Measurements from ENCODE around the gene UBA52.

Gene UBA52

DNA sequence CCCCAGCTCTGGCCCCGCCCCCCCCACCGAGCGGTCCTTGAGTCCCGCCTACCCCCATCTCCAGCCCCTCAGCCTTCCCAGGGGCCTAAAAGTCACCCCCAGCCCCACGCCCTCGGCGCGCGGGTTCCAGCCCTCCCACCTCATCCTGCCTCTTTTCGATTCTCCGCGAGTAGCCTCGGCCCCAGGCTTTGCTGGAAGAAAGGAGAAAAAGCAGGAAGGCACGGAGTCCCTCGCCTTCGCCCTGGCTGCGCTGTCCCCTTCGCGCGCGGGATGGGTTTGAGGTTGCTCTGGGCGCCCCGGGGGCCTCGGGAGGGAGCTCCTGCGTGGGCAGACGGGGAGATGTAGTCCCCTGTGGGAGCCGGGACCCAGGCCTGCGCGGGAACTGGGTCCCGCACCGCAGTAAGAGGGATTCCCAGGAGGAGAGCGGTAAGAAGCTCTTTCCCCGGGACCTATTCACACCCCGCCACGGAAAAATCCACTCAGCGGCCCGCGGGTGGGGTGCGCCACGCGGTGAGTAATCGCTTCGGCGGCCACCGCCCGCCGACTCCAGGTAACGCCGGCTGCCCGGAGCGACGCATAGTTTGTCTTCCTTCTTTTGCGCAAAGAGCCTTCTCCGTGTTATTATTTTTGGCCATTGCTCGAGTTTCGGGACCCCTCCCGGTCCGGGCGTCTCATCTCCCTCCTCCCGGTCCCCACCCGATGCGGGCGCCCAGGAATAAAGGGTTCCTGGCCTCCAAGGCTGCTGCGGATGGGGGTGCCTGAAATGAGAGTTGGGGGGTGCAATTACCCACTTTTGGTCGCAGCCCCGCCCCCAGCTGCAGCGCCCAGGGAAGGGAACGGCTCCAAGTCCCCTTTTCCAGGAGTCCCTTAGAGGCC lies 35.8 kb downstream of the UBA52 start:
- peak in 1 of 58 donors; percentile 5 for DNase-seq

DNA sequence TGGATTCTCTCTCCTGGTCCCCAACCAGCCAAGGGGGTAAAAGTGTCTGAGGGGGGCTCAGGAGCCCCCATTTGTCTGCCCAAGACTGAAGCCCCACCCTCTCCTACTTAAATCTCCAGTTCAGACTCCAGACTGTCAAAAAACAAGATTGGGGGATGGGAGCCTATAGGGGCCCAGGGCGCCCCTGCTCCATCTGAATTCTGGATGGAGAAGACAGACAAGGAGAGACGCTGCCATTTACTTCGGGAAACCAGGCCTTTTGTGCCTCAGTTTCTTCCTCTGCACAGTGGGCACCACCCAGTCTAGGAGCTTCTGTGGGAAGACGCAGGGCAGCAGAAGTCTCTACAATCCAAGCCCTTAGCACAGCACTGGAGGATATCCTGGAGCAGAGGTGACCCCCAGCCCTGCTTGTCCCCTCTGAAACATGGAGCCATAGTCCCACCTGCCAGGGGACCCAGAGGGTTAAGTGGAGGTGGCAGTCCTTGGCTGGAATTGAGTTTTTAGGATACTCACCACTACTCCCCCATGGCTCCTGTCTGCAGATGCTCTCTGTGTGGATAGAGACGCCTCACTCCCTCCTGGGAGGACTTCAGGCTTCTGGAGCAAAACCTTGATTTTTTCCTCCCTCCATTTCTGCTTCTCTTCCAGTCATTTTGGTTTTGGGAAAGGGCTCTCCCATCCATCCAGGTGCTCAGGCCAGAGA lies 36.6 kb downstream of the UBA52 start:
- no peak for DNase-seq

DNA sequence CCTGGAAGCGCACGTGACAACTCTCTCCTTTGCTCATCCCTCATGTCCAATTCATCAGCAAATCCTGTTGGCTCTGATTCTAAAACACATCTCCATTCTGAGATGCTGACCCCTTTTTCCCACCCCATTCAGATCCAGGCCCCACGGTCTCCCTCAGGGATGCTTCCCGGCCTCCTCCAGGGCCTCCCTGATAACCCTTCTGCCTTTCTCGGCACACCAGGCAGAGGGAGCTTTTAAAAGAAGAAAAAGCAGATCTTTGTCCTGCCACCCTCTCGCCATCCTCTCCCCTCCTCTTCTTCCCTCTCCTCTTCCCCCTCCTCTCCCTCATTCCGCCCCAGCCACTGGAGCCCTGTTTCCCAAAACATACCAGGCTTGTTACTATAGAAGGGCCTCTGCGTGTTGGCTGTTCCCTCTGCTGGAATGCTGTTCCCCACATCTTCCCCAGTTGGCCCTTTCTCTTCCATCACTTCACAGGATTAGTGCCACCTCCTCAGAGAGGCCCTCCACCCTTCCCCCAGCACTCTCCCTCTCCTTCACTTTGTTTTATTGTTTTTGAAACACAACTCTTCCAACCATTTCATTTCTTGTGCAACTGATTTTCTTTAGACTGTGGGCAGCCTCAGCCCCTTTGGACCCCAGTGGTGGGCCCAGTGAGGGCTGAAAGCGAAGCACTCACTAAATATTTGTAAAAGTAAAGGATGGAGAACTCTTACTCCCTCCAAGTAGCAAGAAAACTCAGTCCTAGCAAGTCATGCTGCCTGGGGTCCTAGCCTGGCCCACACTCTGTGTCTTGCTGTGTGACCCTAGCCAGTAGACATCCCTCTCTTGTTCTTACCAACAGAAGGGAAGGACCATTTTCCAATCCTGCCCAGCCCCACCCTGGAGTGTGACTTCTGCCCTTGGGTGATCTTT lies 37.4 kb downstream of the UBA52 start:
- DNase-seq = no peak

DNA sequence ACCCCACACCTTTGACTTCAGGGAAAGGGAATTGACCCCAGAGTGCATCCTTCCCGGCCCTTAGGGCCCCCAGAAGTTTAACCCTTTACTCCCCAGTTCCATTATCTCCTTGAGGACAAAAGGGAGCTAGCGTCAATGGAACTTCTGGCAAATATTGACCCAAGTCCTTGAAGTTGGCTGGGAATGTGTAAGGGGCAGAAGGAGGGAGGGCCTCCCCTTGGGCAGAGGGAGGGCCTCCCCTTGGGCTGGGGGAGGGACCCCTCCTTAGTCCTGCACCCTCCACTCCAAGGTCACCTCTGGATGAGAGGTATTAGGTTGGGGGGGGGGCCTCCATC lies 38.0 kb downstream of the UBA52 start:
- no peak for DNase-seq

DNA sequence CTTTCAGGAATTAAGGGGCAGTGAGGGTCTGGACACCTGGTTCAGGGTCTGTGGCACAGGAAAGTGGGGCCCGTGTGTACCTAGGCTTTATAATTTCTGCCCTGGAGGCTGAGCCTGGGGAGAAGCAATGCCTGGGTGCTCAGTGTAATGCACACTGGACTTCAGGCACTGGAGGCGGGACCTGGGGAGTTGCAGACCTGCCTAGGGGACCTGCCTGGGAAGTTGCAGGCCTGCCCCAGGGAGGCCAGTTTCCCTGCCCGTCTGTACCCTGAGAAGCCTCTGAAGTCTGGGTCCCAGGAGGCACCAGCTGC lies 38.5 kb downstream of the UBA52 start:
- no peak for DNase-seq

DNA sequence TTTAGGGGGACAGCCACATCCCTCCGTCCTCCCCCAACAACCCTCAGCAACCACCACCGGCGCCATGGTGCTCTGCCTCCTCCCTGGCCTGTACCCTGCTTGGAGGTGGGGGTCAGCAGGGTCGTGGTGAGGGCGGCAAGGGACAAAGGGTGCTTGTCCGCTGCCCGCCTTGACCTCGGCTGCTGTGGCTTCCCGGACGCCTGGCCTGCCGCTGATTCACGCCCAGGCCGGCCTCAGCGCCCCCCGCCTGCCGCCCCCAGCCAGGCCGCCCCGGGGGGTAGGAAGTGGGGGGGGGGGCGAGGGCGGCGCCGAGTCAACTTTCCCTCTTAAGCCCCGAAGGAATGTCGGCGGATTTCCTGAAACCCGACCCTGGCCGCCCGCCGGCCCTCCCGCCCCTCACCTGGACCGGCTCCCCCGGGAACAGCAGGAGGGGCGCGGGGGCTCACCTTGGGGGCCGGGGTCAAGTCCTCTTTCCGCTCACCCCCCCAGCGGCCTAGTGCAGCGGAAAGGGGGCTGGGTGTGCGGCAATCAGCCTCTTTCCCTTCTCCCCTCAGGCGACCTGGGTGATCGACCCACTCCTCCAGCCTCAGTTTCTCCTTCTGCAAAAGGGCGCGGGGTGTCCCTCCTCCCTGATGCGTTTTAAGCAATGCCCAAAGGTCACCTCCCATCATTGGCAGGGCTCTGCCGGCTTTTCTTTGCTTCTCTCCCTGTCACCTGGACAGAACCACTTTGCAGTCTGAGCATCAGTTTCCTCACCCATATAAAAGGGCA lies 39.1 kb downstream of the UBA52 start:
- no peak for DNase-seq

DNA sequence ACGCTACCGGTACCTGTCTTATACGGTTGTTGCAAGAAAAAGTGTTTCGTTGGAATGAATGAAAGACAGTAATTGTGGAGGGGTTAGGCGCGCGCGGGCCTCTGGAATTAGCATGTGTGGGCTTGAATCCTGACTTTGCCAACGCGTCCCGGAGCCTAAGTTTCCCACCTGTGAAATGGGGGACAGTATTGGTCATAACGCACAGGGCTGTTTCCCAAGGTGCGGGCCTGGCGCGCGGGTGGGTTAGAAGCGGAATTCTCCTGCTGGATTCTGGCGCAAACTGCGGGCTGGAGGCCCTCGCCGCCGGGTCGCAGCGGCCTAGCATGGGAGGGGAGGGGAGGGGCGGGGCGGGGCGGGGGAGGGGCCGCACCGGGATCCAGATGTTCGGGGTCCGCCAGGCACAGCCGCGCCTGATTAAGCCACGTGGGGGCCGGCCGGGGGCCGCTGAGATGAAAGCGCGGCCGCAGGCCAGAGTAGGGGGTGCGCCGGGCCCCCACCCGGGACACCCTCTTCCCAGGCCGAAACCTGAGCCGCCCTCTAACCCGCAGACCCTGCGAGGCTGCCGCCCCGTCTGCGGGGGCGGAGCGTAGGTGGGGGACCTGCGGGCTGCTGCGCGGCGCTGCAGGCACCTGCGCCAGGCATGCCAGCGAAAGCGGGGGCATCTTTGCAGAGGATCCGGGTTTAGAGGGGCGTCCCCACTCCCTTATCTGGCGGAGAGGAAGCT lies 39.8 kb downstream of the UBA52 start:
- DNase-seq = no peak

DNA sequence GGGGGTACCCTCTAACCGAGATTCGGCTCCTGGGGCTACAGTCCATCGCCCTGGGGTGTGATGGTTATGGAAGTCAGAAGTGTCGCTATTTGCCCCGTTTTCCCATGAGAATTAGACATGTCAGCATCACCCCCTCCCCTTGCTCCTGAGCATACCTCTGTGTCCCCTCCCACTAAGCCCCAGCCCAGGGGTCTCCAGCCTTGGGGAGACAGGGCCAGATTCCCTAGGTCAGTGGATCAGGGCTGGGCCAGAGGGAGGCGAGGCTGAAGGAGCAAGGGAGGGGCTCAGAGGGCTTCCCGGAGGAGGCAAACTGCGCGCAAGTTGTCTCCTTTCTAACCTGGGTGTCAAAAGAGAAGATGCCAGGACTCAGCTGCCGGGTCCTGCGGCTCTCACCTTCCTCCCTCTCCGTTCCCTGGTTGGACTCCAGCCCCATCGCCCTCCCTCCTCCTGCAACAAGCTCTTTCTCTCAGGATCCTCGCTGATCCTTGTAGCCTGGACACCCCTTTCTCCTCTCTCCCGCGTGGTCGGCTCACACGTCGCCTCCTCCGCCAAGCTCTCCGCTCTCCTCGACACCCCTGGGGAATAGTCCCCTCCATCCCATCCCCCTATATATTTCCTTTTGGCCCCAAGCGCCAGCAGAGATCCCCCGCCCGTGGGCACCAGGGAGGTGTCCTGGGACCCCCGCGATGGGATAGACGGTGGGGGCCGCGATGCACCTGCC lies 40.6 kb downstream of the UBA52 start:
- DNase-seq = peak in 4 of 58 donors; percentile 30 to 67 (median 45)

DNA sequence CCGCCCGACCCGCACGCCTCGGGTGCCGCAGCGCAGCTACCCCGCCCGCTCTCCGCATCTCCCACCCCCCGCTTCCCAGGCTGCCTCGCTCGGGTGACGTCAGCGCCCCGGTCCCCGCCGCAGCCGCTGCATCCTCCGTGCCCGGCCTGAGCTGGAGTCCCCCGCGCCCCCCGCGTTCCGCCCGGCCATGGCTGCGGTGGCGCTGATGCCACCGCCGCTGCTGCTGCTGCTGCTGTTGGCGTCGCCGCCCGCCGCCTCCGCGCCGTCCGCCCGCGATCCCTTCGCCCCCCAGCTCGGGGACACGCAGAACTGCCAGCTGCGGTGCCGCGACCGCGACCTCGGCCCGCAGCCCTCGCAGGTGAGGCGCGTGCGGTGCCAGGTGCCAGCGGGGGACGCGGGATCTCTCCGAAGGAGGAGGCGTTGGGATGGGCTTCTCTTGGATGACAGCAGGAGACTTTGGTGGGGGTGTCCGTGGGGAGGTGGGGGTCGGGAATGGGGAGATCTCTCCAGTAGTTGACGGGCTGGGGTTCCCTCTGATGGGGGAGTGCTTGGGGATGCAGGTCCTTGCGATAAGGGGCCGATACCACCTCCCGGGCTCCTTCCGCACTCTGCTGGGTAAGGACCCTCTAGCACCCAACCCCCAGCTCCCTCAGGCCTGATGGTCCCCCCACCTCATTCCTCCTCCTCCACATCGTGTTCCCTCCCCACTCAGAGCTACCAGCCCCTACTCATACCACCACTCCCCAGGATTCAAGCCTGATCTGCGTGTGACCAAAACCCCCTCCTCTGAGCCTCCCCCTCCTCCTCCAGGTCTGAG lies 41.3 kb downstream of the UBA52 start, which contains the start of gene TMEM59L:
TSS of gene TMEM59L (plus strand) at position 99 of the 817 bp plus-strand sequence. CDS start at position 188, 89 bp downstream.
- peak in 52 of 58 donors; percentile 13 to 81 (median 47) for DNase-seq

DNA sequence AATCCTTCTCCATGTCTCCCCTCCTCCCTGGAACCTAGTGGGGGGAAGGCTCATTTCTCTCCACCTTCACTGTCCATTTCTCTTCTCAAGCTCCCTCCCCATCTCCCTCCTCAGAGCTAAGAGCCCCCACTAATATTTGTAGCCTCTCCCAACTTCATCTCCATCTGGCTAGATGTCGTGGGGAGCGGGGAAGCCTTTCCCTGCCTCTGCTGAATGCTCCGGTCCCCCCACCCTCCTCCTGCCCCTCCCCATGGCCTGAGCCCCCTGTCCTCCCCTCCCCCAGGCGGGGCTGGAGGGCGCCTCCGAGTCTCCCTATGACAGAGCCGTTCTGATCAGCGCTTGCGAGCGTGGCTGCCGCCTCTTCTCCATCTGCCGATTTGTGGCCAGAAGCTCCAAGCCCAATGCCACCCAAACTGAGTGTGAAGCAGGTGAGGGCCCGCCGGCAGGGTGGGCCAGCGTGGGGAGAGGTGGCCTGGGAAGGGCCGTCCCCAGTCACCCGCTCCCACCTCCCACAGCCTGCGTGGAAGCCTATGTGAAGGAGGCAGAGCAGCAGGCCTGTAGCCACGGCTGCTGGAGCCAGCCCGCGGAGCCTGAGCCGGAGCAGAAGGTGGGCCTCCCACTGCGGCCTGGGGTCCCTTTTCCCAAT lies 42.1 kb downstream of the UBA52 start:
- peak in 5 of 58 donors; percentile 9 to 29 (median 27) for DNase-seq

DNA sequence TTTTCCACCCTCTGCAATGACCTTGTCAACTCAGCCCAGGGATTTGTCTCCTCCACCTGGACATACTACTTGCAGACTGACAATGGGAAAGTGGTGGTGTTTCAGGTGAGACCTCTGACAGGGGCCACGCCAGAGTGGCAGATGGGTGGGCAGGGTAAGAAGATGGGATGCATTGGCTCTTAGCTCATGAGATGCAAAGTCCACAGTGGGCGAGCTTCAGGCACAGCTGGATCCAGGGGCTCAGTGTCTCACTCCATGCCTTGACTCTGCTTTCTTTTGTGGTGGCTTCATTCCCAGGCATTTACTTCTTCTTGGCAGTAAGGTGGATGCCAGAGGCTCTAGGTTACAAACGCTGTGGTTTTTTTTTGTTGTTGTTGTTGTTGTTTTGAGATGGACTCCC lies 44.4 kb downstream of the UBA52 start:
- DNase-seq = no peak

DNA sequence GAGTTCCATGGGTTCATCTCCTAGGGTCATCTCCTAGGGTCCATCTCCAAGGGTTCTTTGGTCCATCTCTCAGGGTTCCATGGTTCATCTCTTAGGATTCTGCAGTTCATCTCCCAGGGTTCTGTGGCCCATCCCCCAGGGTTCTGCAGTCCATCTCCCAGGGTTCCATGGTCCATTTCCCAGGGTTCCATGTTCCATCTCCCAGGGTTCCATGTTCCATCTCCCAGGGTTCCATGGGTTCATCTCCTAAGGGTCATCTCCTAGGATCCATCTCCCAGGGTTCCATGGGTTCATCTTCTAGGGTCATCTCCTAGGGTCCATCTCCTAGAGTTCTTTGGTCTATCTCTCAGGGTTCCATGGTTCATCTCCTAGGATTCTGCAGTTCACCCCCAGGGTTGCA lies 45.9 kb downstream of the UBA52 start:
- DNase-seq = no peak

DNA sequence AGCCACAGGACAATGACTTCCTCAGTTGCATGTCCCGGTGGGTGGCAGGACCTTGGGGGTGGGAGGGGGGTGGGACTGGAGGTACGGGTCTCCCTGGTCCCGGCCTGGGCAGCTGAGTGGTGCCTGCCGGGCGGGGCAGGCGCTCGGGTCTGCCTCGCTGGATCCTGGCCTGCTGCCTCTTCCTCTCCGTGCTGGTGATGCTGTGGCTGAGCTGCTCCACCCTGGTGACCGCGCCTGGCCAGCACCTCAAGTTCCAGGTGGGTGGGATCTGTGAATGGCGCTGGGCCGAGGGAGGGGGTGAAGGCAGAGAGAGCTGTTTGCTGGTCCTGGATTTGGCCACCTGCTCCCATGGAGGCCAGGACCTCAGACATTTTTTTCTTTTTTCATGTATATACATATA lies 46.6 kb downstream of the UBA52 start:
- no peak for DNase-seq

DNA sequence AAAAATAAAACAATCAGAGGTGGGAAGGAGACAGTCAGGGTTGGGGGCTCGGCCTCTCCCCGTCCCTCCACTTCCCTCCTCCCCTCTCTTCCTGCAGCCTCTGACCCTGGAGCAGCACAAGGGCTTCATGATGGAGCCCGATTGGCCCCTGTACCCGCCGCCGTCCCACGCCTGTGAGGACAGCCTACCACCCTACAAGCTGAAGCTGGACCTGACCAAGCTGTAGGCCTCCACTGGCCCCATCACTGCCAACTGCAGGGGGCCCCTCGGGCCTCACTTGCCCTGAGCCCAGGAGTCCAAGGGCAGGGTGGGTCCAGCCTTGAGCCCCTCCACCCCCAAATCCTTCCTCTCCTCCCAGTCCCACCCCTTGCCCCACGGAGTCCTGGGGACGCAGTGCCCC lies 48.7 kb downstream of the UBA52 start:
- no peak for DNase-seq

DNA sequence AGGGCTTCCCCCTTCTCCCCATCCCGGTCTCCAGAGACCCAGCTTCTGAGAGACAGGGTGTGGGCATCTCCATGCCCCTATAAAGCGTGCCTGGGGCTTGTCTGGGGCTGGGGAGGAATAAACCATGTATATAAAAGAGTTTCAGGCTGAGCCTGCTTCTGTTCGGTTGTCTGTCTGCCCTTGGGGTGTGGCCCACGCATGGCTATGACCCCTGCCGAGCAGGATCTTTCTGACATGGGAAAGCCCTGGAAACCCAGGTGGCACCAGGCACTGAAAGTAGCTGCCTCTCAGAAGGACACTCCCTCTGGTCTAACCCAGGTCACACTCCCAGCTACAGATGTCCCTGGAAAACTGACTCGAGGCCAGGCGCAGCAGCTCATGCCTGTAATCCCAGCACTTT lies 49.2 kb downstream of the UBA52 start:
- no peak for DNase-seq

DNA sequence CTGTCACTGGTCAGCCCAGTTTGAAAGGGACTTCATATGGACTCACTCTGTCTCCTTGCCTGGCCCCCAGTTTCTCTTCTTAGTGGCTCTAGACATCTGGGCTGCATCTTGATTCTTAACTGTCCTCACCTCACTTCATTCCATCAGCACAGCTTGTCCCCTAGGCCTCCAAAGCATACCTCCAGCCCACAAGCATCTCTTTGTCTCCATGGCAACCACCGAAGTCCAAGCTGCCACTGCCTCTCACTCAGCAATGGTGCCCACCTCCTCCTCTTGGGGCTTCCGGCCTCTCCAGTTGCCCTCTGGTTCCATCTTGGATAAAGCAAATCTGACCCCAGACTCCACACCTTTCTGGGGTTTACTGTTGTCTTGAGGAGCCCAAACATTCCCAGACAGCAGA lies 55.2 kb downstream of the UBA52 start:
- peak in 12 of 58 donors; percentile 8 to 47 (median 26) for DNase-seq
